ENCODE results near the gene CGB7.
"Not testable (repeated sequence)": the region's sequence is repeated elsewhere in the genome, so short reads cannot be mapped to it uniquely, and the experiment has no call there.

DNA sequence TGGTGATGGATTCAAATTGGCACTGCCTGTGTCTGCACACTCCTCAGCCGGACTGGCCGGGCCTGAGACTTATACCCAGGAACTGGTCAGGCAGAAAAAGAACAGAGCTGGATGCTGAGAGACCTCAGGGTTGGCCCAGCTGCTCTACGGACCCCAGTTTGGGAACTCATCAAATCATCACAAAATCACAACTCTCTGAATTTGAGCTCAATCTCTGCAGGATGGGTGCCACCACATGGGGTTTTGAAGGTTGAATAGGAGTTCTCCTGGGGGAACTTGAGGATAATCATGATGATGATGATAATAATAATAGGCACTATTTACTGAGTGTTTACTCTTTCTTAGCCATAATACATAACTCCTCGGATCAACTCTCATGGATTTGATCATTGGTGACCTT lies 14.9 kb downstream of the CGB7 start:
- TF ChIP-seq CTCF (IDR thresholded peaks at IDR 0.05); POLR2AphosphoS5 (IDR thresholded peaks at IDR 0.05; ENCODE audit: low read depth, low read length); TCF7L2 (IDR thresholded peaks at IDR 0.05; ENCODE audit: low read depth, low read length): not testable (repeated sequence)
- TF ChIP-seq, protein P1, sequence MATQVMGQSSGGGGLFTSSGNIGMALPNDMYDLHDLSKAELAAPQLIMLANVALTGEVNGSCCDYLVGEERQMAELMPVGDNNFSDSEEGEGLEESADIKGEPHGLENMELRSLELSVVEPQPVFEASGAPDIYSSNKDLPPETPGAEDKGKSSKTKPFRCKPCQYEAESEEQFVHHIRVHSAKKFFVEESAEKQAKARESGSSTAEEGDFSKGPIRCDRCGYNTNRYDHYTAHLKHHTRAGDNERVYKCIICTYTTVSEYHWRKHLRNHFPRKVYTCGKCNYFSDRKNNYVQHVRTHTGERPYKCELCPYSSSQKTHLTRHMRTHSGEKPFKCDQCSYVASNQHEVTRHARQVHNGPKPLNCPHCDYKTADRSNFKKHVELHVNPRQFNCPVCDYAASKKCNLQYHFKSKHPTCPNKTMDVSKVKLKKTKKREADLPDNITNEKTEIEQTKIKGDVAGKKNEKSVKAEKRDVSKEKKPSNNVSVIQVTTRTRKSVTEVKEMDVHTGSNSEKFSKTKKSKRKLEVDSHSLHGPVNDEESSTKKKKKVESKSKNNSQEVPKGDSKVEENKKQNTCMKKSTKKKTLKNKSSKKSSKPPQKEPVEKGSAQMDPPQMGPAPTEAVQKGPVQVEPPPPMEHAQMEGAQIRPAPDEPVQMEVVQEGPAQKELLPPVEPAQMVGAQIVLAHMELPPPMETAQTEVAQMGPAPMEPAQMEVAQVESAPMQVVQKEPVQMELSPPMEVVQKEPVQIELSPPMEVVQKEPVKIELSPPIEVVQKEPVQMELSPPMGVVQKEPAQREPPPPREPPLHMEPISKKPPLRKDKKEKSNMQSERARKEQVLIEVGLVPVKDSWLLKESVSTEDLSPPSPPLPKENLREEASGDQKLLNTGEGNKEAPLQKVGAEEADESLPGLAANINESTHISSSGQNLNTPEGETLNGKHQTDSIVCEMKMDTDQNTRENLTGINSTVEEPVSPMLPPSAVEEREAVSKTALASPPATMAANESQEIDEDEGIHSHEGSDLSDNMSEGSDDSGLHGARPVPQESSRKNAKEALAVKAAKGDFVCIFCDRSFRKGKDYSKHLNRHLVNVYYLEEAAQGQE (IDR thresholded peaks at IDR 0.05; ENCODE audit: insufficient read depth in 1 of 2, low read depth in 2 of 2, low read length in 1 of 2): not testable (repeated sequence)
